Measurements from ENCODE around the gene MAN1A2. TPM values are rescaled to one million over a fixed set of nuclear protein-coding genes. Genes with fewer than 3 reads are reported as not detected.

The MAN1A2 gene
- polyA plus RNA-seq, 1 donor, result 17.7 TPM

DNA sequence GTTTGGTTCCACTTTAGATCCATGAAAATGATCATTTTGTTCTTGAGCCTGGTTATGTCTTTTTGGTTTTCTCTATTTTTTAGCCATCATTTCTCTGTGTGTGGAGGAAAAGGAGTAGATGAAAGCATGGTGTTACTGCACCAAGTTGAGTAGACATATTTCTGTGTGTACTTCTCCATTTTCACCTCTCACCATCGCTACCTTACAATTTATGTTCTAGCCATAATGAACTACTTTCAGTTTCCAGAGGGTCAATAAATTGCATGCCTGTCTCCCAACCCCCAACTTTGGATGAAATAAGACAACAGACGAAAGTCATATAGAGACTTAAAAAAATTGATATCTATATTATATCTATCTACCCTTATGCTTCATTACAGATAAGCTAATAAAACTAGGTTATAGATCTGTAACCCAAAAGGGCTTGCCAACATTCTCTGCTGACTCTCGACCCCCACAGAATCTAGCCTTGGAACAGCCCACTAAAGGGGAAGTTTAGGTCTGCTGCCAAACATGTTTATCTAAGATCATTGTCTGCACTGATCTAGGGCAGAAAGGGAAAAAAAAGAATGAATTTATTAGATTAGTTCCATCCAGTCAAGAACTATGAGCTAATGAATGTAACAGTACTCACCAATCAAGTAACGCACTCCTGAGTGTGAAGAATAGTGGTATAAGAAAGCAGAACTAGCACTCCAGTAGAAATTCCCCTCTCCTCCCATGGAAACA is 7.5 kb upstream of the MAN1A2 start:
- DNase-seq (ENCODE audit: low read depth), result no peak

DNA sequence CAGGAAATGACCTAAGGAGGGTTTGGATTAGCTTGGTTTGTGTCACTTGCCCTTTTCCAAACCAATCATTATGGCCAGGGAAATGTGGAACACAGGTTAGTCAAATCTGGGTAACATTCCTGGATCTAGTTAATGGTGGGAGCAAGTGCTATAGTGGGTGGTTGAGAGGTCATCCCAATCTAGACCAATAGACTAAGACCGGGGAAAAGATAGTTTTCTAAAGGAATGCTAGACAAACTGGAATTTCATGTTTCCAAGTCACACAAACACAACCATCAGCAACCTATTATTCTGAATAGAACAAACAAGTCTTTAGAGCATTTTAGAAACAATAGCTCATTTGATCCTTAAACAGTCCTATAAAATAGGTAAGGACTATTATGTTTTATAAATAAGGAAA is 4.3 kb upstream of the MAN1A2 start:
- DNase-seq (ENCODE audit: low read depth), result no peak

DNA sequence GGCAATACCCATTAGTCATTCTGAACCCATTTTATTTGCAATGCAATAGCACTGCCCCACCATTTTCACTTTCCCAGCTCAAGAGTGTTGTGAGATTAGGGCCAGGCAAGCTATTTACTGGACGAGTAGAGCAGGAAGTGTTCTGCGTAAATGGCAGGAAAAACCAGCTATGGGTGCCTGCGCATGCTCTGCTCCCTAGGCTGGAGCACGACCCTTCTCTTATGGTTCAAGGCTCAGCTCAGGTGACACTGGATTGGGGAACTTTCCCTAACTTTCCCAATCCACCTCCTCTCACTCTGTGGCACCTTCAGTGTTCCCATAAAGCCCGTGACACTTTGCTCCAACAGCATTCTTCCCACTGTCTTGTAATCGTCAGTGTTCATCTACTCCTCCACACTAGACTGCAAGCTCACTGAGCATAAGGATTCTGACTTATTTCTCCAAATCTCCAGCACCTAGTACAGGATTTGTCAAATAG is 3.6 kb upstream of the MAN1A2 start:
- no peak for DNase-seq (ENCODE audit: low read depth)

DNA sequence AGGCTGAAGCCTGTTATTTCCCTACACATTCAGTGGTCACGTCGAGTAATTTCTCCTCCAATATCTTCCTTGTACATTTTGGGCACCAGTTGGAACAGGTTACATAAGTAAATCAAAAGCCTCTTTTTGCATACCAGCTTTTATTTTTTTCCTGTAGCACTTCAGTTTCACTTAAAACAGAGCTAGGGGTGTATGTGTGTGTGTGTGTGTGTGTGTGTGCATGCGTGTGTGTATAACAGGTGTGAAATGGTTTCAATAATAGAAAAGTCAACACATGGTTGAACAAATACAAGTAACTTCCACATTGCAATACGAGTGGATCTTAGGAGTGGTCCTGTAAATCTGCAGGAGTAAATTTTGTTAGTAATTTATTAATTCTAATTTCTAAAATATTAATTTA is 3.0 kb upstream of the MAN1A2 start:
- DNase-seq (ENCODE audit: low read depth), result no peak

DNA sequence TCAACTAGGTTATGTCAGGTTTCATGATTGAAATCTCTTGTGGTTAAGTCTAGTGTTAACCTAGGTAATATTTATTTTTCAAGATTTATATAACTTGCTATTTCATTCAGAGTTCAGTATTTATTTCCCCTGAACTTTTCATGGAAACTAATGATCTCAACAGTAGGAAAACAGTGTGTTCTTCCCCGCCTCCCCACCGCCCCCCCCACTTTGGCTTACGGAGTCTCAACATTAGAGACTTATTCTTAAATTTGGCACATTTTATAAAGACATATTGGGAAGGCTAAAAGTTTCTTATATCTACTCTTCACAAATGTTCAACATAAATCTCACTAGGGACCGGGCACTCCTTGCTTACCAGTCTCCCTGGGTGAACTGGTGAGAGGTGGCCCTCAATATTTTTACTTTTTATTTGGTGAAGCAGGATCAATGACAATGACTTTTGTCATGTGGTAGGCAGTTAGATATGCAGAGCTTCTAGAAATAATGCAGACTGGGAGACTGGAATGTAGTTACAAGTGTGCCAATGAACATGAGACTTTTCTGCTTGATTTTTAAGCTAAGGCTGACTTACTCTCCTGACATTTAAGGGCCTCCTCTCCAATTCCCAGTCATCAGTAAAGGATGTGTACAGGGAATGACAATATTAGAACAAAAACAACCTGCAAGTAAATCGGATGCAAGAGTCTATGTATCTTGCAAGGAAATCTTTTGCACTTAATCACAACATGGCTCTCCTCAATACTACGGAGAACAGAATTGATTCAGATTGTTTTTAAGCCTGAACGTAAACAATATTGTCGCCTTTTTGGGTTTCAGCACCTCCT is 1.7 kb upstream of the MAN1A2 start:
- DNase-seq (ENCODE audit: low read depth), result no peak

DNA sequence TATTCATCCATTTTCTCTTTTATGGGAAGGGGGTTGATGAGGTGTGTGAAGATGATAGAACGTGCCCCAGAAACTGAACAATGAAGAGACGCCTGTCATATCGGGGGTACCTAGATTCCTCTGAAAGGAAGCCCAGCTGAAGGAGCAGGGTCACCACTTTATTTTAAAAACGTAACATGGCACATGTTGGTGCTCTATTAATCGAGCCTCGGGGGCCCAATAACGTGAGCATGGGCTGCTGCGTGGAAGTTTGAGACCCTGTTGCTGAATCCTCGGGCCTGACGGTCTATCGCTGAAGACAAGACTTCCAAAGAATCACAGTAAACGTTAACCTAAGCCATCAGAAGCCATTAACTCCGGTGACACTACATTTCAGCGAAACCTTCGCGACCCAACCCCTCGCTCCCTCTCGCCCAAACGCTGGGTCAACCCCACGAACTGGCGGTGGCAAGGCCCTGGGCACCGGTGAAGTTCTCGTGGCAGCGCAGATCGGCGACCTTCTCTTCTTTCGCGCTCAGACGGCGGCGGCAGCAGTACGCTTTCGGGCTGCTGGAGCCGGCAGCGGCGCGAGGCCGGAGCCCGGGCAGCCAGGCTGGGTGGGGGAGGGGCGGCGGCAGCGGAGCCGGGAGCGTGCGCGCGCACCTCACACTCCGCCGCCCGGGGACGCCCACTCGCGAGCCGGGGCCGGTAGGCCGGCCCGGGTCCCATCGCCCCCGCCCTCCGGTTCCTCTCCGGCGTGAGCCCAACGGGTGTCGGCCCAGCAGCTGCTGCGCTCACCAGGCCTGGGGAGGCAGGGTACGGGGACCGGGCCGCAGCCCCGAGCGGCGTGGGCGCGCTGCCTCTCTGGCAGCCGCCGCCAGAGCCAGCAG is 838 bp upstream of the MAN1A2 start:
- DNase-seq (ENCODE audit: low read depth), result no peak

DNA sequence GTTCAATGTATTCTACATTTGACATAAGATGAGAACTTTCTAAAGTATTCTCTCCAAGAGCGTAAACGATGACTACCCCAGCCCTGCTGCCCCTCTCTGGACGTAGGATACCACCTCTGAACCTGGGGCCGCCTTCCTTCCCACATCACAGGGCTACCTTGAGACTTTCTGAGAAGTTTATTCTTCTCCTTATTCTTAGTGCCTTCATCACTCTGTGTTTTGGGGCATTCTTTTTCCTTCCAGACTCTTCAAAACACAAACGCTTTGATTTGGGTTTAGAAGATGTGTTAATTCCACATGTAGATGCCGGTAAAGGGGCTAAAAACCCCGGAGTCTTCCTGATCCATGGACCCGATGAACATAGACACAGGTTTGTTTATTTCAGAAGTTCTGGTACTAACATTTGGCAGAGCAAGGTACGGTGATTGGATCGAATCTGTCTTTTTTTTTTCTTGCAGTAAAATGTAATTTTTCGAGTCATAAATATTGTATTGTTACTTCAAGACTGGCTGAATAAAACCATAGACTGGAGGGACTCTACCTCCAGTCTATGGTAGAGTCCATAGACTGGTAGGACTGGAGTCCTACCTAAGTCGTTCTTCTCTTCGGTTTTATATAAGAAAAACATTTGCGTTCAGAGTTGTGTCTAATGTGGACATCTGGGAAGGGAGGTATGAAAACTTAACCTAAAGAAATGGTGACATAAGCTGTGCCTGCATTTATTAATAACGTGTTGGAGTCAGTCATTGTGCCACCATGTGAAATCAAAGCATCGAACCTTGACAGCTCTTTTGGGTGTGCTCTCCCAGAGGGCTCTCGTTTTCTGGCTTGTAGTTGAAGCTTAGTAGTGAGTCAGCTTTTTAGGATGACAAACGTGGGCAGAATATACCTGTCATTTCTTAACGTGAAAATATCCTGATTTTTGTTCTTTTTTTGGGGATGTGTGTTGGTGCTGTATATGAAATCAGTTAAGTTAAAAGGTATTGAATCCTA is 1.2 kb downstream of the MAN1A2 start:
- no peak for DNase-seq (ENCODE audit: low read depth)

DNA sequence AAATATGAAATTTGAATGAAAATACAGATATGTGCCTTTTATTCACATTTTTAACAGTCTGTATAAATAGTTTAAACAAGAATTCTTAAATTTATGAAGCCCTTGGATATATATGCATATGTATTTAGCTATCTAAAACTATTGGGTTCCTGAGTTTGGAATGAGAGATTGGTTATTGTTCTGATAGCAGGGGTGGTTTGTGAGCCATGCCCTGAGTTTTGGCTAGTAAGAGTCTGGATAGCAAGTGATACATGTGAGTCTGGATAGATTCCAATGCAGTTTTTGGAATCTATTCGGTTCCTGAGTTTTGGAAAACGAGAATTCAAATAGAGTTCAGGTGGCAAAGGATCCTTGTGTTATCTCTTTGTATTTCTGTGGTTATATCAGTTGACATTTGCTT is 2.8 kb downstream of the MAN1A2 start:
- DNase-seq (ENCODE audit: low read depth), result no peak

DNA sequence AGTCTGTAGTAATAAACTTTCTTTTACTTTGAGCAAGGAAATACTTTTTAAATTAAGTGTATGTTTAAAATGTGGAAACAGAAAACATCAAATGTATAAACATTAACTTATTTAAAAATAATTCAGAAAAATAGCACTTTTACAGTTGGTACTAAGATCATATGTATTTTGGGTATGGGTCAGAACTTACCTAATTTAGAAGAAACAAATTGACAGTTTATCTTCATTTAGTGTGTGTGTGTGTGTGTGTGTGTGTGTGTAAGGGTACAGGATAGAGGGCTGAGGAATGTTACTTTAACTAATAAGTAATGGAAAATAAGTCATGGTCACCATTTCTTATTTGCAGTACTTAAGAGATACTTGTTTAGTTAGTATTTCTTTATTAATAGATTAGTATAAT is 3.3 kb downstream of the MAN1A2 start:
- no peak for DNase-seq (ENCODE audit: low read depth)

DNA sequence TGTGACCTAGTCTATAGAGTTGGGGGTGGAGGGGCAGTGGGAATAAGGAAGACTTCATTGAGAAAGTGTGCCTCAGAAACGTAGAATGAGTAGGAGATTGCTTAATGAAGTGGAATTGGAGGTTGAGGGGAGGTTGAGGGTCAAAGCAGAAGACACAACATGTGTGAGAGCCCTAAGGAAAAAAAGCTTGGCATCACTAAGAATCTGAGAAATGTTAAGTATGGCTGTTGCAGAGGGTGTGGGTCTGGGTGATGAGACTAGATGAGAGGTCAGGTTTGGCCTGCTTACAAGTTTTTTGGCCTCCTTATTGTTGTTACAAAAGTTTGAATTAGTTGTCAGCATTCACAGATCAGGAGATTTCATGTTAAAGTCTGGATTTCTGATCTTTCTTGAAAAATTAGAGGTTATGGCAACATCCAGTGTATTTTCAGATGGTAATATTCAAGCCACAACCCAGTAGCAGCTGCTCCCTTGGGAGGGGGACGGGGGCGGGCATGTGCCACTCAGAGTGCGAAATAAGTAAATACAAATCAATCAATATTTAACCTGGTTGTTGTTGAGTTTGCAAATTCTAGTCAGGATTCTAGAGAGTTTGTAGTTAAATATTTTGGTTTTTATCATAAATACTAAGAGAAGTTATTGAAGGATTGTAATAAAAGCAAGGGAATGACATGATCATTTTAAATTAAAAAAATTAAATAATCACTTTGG is 4.3 kb downstream of the MAN1A2 start:
- no peak for DNase-seq (ENCODE audit: low read depth)

DNA sequence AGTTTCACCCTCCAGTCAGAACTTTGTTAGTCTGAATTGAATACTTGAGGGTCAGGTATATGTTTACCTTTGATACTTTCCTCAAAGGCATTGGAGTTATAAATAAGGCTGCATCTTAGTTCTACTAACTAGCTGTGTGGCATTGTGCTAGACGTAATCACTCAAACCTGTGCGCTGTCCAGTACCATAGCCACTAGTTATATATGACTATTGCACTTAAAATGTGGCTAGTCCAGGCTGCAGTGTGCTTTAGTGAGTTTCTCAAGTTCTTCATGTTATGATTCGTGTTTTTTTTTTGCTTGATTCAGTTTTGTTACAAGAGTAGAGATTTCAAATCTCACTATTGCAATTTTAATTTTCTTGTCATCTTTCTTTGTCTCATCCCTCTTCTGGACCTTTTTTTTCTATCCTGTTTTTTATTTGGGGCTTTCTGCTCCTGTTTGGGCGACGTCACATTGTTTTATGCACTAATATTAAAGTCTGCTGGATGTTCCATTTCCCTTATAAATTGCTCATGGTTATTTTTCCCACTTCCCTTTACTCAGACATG is 5.7 kb downstream of the MAN1A2 start:
- no peak for DNase-seq (ENCODE audit: low read depth)

DNA sequence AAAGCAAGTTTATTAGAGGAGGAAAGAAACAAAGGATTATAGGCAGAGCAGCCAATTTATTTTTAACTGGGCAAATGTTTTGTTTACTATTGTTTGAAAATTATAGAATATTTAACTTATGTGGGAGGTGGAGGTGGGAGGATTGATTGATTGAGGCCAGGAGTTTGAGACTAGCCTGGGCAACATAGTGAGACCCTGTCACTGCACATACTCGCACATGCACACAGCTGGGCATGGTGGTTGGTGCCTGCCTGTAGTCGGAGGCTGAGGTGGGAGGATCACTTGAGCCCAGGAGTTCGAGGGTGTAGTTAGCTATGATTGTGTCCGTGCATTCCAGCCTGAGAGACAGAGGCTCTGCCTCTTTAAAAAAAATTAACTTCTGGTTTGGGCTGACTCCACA is 6.7 kb downstream of the MAN1A2 start:
- no peak for DNase-seq (ENCODE audit: low read depth)

DNA sequence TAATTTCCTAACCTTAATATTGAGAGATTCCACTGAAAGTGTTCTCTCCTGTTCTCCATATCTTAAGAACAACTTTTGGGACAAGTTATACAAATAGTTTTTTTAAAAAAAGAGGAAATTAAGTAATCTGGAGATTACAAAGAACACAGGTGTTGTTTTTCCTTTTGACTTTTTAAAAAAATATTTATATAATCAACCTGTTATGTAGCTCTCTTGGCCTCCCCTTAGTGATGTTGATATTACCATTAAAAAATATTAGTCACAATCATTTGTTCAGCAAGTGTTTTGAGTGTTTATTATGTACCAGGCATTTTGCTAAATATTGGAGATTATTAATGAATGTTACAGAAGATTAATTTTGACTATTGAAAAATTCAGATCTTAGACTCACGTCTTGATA is 8.1 kb downstream of the MAN1A2 start:
- no peak for DNase-seq (ENCODE audit: low read depth)

DNA sequence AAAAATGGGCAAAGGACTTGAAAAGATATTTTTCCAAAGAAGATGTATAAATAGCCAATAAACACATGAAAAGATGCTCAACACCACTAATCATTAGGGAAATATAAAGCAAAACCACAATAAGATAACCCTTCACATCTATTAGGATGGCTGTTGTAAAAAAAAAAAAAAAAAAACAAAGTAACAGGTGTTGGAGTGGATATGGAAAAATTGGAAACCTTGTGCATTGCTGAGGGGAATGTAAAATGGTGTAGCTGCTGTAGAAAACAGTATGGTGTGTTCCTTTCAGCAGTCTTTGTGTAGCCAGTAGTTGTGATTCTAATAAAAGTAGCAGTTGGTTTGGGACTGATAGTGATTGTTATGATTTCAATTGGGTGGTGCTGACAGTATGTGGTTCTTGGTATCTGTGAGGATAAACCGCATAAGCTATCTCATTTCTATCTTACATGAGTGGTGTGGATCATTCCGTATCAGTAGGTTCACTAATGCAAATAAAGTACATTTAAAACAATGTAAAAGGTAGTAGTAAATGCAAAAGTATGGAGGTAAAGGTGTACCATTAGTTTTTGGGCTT is 19.9 kb downstream of the MAN1A2 start:
- no peak for DNase-seq (ENCODE audit: low read depth)

DNA sequence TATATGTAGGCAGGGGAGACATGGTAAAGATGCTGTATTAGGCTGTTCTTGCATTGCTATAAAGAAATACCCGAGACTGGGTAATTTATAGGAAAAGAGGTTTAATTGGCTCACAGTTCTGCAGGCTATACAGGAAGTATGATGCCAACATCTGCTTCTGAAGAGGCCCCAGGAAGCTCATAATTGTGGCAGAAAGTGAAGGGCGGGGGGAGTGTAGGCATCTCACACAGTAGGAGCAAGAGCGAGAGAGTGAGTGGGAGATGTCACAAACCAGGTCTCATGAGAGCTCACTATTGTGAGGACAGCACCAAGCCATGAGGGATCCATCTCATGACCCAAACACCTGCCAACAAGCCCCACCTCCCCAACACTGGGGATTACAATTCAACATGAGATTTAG is 21.1 kb downstream of the MAN1A2 start:
- no peak for DNase-seq (ENCODE audit: low read depth)

DNA sequence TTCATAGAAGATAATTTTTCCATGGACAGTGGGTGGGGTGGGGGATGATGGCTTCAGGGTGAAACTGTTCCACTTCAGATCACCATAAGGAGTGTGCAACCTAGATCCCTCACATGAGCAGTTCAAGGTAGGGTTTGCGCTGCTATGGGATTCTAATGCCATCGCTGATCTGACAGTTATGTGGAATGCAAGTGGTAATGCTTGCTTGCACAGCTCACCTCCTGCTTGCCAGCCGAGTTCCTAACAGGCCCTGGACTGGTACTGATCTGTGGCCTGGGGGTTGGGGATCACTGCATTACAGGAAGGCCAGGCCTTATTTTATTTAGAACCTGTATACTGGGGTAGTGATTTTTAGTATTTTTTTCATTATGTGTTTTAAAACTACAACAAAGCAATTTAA is 22.0 kb downstream of the MAN1A2 start:
- no peak for DNase-seq (ENCODE audit: low read depth)

DNA sequence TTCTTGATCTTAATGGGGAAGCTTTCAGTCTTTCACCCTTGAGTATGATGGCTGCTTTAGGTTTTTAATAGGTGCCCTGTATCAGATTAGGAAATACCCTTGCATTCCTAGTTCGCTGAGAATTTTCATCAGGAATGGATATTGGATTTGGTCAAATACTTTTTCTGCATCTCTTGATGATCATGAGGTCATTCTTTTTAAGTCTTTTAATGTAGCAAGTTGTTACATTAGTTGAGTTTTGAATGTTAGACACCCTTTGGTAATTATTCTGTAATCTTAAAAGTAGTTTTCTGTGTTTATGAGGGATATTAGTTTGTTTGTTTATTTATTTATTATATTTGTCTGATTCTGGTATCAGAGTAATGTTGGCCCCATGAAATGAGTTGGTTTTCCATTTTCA is 22.5 kb downstream of the MAN1A2 start:
- DNase-seq (ENCODE audit: low read depth), result no peak

DNA sequence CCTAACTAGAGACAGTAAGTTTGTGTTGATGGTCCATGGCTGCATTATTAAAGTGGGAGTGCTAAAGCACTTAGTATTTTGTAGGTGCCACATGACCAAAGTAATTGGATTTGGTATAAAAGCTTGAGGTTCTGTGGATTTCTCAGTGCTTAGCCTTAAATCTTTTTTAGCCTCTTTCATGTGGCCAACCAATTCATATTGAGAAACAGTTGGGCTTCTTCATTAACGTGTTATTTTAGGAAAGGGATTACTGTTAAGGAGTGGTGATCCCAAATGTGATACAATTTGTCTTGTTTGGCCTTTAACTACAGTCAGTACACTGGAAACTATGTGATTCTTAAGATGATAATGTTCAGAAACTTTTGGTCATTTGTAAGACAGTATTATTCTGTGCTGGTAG is 25.5 kb downstream of the MAN1A2 start:
- DNase-seq (ENCODE audit: low read depth), result no peak

DNA sequence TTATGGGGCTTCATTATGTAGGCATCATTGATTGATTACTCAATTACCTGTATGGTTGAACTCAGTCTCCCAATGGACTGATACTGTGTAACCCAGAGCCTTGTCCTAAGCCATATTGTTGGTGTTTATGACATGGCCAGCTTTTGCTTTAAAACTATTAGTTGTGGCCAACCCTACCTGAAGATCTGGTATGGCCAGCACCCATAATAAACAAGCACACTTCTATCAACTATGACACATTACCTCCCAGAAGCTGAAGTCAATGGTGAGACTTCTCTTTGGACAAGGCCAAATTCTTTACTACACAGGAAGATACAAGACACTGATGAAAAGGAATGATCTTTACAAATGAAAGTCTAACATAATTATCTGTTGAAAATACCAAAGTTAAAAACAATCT is 28.8 kb downstream of the MAN1A2 start:
- DNase-seq (ENCODE audit: low read depth), result no peak

DNA sequence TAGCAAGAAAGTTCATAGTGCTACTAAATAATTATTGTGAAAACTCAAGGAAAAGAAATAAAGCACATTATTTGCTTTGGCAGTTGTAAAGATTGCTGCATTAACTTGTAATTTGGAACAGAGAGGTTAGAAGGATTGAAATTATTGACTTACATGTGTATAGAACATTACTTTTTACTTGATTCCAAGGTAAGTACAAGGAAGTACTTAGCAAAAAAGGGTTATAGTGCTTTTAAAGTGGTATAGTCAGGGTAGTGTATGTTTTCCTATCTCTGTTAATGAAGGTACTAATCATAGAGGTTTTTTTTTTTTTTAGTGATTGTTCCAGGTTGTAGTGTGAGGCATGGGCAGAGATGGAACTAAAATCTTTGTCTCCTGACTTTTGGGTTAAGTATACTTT is 29.4 kb downstream of the MAN1A2 start:
- DNase-seq (ENCODE audit: low read depth), result no peak

All from forelimb muscle (tissue), 1 donor.